GM12872 (cell line): Measurements from ENCODE around the gene HOMER2.

Source experiments
- TF ChIP-seq, protein P1 (sequence below): IDR thresholded peaks from 3 replicates; pipeline ENCODE4 v1.5.1; 2011; ENCODE audit warnings: low read depth, mild to moderate bottlenecking, low read length, moderate library complexity; ENCODE audit not compliant: insufficient read depth

Gene HOMER2

DNA sequence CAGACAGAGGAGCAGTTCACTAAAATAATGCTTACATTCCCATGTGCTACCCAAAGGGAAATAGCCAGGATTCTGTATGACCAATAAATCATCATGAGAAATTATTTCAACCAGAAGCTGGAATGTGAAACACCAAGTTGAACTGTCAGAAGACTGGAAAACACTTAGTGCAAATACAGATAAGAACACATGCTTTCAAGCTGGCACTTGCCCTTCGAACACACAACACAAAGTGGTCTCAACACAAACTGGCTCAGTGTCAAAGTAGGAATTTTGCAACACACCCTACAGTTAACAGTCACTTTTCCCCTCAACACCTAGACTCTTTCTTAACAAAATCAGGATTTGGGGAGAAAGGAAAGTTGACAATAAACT is 148.0 kb downstream of the HOMER2 start:
- TF ChIP-seq, protein P1, sequence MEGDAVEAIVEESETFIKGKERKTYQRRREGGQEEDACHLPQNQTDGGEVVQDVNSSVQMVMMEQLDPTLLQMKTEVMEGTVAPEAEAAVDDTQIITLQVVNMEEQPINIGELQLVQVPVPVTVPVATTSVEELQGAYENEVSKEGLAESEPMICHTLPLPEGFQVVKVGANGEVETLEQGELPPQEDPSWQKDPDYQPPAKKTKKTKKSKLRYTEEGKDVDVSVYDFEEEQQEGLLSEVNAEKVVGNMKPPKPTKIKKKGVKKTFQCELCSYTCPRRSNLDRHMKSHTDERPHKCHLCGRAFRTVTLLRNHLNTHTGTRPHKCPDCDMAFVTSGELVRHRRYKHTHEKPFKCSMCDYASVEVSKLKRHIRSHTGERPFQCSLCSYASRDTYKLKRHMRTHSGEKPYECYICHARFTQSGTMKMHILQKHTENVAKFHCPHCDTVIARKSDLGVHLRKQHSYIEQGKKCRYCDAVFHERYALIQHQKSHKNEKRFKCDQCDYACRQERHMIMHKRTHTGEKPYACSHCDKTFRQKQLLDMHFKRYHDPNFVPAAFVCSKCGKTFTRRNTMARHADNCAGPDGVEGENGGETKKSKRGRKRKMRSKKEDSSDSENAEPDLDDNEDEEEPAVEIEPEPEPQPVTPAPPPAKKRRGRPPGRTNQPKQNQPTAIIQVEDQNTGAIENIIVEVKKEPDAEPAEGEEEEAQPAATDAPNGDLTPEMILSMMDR: no peak

DNA sequence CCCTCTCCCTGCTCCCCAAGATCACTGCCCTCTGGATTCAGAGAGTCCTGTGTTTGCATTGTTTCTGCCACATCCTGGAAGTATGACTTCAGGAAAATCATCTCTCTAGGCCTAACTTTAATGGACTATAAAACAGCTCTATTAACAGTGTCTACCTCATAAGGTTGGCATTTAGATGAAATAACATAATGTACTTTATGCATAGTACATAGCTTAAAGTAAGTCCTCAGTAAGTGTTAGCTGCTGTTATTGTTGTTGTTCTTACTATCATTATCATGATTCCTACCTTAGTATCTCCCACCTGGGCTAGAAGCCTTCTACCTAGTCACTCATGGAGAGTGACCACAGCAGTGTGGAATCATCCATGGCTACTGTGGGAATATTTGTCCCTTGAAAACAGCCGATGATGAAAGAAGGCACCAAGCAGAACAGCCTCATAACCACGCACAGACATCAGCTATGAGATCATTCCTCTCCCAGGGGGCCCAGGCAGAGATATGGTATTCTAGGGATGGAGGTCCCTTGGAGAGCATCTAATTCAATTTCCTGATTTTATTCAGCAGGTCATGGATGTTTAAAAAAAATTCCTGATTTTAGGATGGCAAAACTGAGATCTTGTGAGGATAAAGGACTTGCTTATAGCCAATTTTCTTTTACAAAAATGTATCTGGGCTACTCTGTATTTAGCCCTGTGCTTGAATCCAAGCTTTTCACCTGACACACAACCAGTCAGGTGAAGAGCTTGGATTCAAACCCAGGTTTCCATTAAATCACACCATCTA is 148.5 kb downstream of the HOMER2 start:
- TF ChIP-seq, protein P1: no peak

DNA sequence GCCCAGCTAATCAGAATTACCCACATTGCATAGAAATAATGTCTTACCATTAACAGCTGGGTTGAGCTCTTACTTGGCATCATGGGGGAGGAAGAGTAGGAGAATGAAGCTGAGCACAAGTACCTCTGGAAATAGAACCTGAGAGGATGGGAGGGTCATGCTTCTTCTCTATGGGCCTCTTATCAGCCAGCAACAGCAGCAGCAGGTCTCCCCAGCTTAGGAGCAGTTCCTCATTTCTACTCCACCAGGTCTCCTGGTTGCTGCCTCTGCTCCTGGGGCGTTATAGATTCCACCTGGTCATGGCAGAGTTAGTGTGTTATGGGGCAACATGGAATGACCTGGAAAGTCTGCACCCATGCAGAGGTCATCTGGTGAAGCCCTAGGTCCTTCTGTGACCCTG is 150.0 kb downstream of the HOMER2 start:
- TF ChIP-seq, protein P1: no peak

DNA sequence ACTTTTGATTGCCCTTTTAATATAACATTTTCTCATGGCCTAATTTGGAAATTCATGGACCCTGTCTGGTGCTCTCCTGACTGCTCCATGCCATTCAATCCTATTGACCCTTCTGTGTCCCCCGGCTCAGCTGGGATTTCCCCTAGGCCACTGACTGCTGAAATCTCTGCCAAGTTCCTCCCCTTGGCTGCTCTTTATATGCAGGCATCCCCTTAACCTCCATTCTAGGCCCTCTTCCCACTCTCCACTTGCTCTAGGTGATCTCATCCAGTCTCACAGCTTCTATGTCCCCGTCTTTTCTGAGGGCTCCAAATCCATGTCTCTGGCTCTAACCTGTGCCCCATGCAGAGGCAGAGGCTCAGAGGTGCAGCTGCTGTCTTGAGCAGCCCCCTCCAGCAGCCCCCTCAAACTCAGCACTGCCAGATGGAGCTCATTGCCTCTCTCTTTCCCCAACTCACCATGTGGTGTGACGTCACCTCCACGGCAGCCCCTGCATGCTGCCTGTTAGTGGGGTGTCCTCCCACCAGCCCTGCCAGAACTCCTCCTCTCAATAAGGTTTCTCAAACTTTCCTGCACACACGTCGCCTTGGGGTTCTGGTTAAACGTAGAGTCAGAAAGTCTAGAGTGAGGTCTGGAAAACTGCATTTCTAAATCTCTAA is 153.2 kb downstream of the HOMER2 start:
- TF ChIP-seq, protein P1: no peak
